Measurements from ENCODE around the gene MMP27. TPM values are rescaled to one million over a fixed set of nuclear protein-coding genes. Genes with fewer than 3 reads are reported as not detected.
A peak's percentile ranks its signal among the peaks of the same experiment; 100 is the strongest.

Gene MMP27
- total and polyA plus RNA-seq, 2 donors (not counting 1 experiment from before 2014, with no cell fraction given): not detected

- Histone ChIP-seq H2AFZ (ENCODE audit: insufficient read depth, low read depth, low read length, poor library complexity, severe bottlenecking) (no peak overlapping the region), H4K20me1 (ENCODE audit: control insufficient read depth, insufficient read depth, low read length, poor library complexity, severe bottlenecking) (no peaks in the 10 kb centered on the region), H3K4me2 (replicated peaks; ENCODE audit: low read depth, low read length, poor library complexity, severe bottlenecking) (no peak overlapping the region), H3K4me1 (ENCODE audit: control insufficient read depth in 2 of 2, insufficient read depth in 2 of 2, low read length in 2 of 2) (peaks cover 0 to 8% of the 10 kb centered on the region in 2 donors), H3K9me3 (ENCODE audit: control extremely low read depth in 1 of 3, control insufficient read depth in 2 of 3, insufficient read depth in 1 of 3, low read length in 2 of 3) (no peaks in the 10 kb centered on the region), H3K79me2 (ENCODE audit: control insufficient read depth, insufficient read depth, low read length) (no peaks in the 10 kb centered on the region), H3K27ac (ENCODE audit: low read length in 2 of 2) (no peak overlapping the region), H3K36me3 (replicated peaks in 1 of 2; ENCODE audit: control extremely low read depth in 1 of 2, control insufficient read depth in 1 of 2, extremely low read depth in 1 of 2, insufficient read depth in 2 of 2, low read length in 1 of 2) (no peaks in the 10 kb centered on the region), H3K4me3 (ENCODE audit: control extremely low read depth in 1 of 5, extremely low read depth in 1 of 5, insufficient read depth in 1 of 5, low read depth in 2 of 5, low read length in 4 of 5) (no peak overlapping the region), H3K27me3 (replicated peaks in 1 of 4; ENCODE audit: control extremely low read depth in 1 of 4, control insufficient read depth in 3 of 4, insufficient read depth in 4 of 4, low read length in 3 of 4) (peaks cover 0 to 5% (median 1%) of the 10 kb centered on the region in 4 experiments), H3K9ac (ENCODE audit: low read length) (no peak overlapping the region)
- intact Hi-C loops (cut with micrococcal nuclease): no loop called here
- ChIA-PET POLR2A (no interaction called here), CTCF (no interaction called here)
- ATAC-seq (ENCODE audit: low read depth): no peak
- Mint-ChIP-seq H3K9me3 (ENCODE audit: insufficient read depth) (no peaks in the 10 kb centered on the region), H3K4me1 (no peaks in the 10 kb centered on the region), H3K4me3 (no peak overlapping the region), H3K27me3 (peaks cover 32% of the 10 kb centered on the region), H3K27ac (no peak overlapping the region)
- DNase-seq: peak; percentile 3
- WGBS (ENCODE audit: insufficient coverage): no CpG with 5 or more reads among the region's 1 CpG
- TF ChIP-seq CTCF (IDR thresholded peaks at IDR 0.05) (no peak), EZH2 (IDR thresholded peaks at IDR 0.05; ENCODE audit: borderline replicate concordance, insufficient read depth, low read depth, low read length, poor library complexity, severe bottlenecking) (no peak)
Observed at GRCh38 chr11:102716527-102716926, 11.0 kb upstream of the MMP27 start.

- Histone ChIP-seq H3K36me3 (replicated peaks in 1 of 2; ENCODE audit: control extremely low read depth in 1 of 2, control insufficient read depth in 1 of 2, extremely low read depth in 1 of 2, insufficient read depth in 2 of 2, low read length in 1 of 2) (no peaks in the 10 kb centered on the region), H3K4me3 (ENCODE audit: control extremely low read depth in 1 of 5, extremely low read depth in 1 of 5, insufficient read depth in 1 of 5, low read depth in 2 of 5, low read length in 4 of 5) (no peak overlapping the region), H3K9ac (ENCODE audit: low read length) (no peak overlapping the region), H3K27me3 (replicated peaks in 1 of 4; ENCODE audit: control extremely low read depth in 1 of 4, control insufficient read depth in 3 of 4, insufficient read depth in 4 of 4, low read length in 3 of 4) (peaks cover 0 to 13% (median 7%) of the 10 kb centered on the region in 4 experiments), H3K9me3 (ENCODE audit: control extremely low read depth in 1 of 3, control insufficient read depth in 2 of 3, insufficient read depth in 1 of 3, low read length in 2 of 3) (no peaks in the 10 kb centered on the region), H3K79me2 (ENCODE audit: control insufficient read depth, insufficient read depth, low read length) (no peaks in the 10 kb centered on the region), H3K4me2 (replicated peaks; ENCODE audit: low read depth, low read length, poor library complexity, severe bottlenecking) (no peak overlapping the region), H4K20me1 (ENCODE audit: control insufficient read depth, insufficient read depth, low read length, poor library complexity, severe bottlenecking) (no peaks in the 10 kb centered on the region), H3K4me1 (ENCODE audit: control insufficient read depth in 2 of 2, insufficient read depth in 2 of 2, low read length in 2 of 2) (peaks cover 0 to 8% of the 10 kb centered on the region in 2 donors), H3K27ac (ENCODE audit: low read length in 2 of 2) (no peak overlapping the region), H2AFZ (ENCODE audit: insufficient read depth, low read depth, low read length, poor library complexity, severe bottlenecking) (no peak overlapping the region)
- intact Hi-C loops (cut with micrococcal nuclease): no loop called here
- ChIA-PET CTCF (no interaction called here), POLR2A (no interaction called here)
- no peaks in the 10 kb centered on the region for H3K9me3 Mint-ChIP-seq (ENCODE audit: insufficient read depth)
- H3K27ac Mint-ChIP-seq: no peak overlapping the region
- no peaks in the 10 kb centered on the region for H3K4me1 Mint-ChIP-seq
- WGBS (ENCODE audit: insufficient coverage): 64% methylated on average over 3 of the region's 3 CpGs
- no peak overlapping the region for H3K4me3 Mint-ChIP-seq
- ATAC-seq (ENCODE audit: low read depth) (no peak), DNase-seq (no peak)
- peaks cover 17% of the 10 kb centered on the region for H3K27me3 Mint-ChIP-seq
- TF ChIP-seq EZH2 (IDR thresholded peaks at IDR 0.05; ENCODE audit: borderline replicate concordance, insufficient read depth, low read depth, low read length, poor library complexity, severe bottlenecking) (no peak), CTCF (IDR thresholded peaks at IDR 0.05) (no peak)
Observed at GRCh38 chr11:102712137-102712536, 6.6 kb upstream of the MMP27 start.

All from B cell (primary cell).